Measurements from ENCODE around the gene RAB38. TPM values are rescaled to one million over a fixed set of nuclear protein-coding genes. Genes with fewer than 3 reads are reported as not detected.
A peak's percentile ranks its signal among the peaks of the same experiment; 100 is the strongest.

The RAB38 gene
- total and polyA plus RNA-seq, 2 donors = 9.9 to 12.5 TPM

- WGBS = 73% methylated on average over 2 of the region's 2 CpGs
- DNase-seq (ENCODE audit: low read depth in 6 of 9, low spot score in 9 of 9) = no peak
- peaks cover 2 to 14% of the 10 kb centered on the region in 2 donors for H3K27me3 ChIP-seq (ENCODE audit: control insufficient read depth in 2 of 2, insufficient read depth in 1 of 2, low read length in 1 of 2)
- H3K36me3 ChIP-seq (ENCODE audit: control insufficient read depth in 2 of 2, insufficient read depth in 2 of 2, low read length in 1 of 2) = no peaks in the 10 kb centered on the region
- H3K27ac ChIP-seq (ENCODE audit: low read depth in 1 of 2, low read length in 1 of 2) = no peak overlapping the region
- no peaks in the 10 kb centered on the region for H3K9me3 ChIP-seq (ENCODE audit: control insufficient read depth in 2 of 2, insufficient read depth in 1 of 2, low read length in 1 of 2)
- no peak overlapping the region for H3K4me3 ChIP-seq (ENCODE audit: low read length in 2 of 2)
- H3K4me1 ChIP-seq (ENCODE audit: control insufficient read depth in 2 of 2, insufficient read depth in 2 of 2, low read length in 2 of 2) = peaks cover 3 to 6% of the 10 kb centered on the region in 2 donors
Observed at GRCh38 chr11:88179141-88179540, 3.9 kb upstream of the RAB38 start.

GRCh38 chr11:88178191-88178590 lies 2.9 kb upstream of the RAB38 start:
- no peak overlapping the region for H3K27ac ChIP-seq (ENCODE audit: low read depth in 1 of 2, low read length in 1 of 2)
- 69% methylated on average over 4 of the region's 4 CpGs for WGBS
- DNase-seq (ENCODE audit: low read depth in 6 of 9, low spot score in 9 of 9) = no peak
- no peaks in the 10 kb centered on the region for H3K36me3 ChIP-seq (ENCODE audit: control insufficient read depth in 2 of 2, insufficient read depth in 2 of 2, low read length in 1 of 2)
- H3K4me3 ChIP-seq (ENCODE audit: low read length in 2 of 2) = no peak overlapping the region
- H3K9me3 ChIP-seq (ENCODE audit: control insufficient read depth in 2 of 2, insufficient read depth in 1 of 2, low read length in 1 of 2) = no peaks in the 10 kb centered on the region
- H3K27me3 ChIP-seq (ENCODE audit: control insufficient read depth in 2 of 2, insufficient read depth in 1 of 2, low read length in 1 of 2) = peaks cover 2 to 14% of the 10 kb centered on the region in 2 donors
- H3K4me1 ChIP-seq (ENCODE audit: control insufficient read depth in 2 of 2, insufficient read depth in 2 of 2, low read length in 2 of 2) = peaks cover 3 to 6% of the 10 kb centered on the region in 2 donors

- Histone ChIP-seq H3K4me1 (ENCODE audit: control insufficient read depth in 2 of 2, insufficient read depth in 2 of 2, low read length in 2 of 2) (peaks cover 3 to 6% of the 10 kb centered on the region in 2 donors), H3K36me3 (ENCODE audit: control insufficient read depth in 2 of 2, insufficient read depth in 2 of 2, low read length in 1 of 2) (no peaks in the 10 kb centered on the region), H3K4me3 (ENCODE audit: low read length in 2 of 2) (peak overlapping the region in 1 of 2 donors; percentile 42), H3K27me3 (ENCODE audit: control insufficient read depth in 2 of 2, insufficient read depth in 1 of 2, low read length in 1 of 2) (peaks cover 2 to 14% of the 10 kb centered on the region in 2 donors), H3K27ac (ENCODE audit: low read depth in 1 of 2, low read length in 1 of 2) (no peak overlapping the region), H3K9me3 (ENCODE audit: control insufficient read depth in 2 of 2, insufficient read depth in 1 of 2, low read length in 1 of 2) (no peaks in the 10 kb centered on the region)
- WGBS = 22% methylated on average over 15 of the region's 15 CpGs
- DNase-seq (ENCODE audit: low read depth in 6 of 9, low spot score in 9 of 9) = peak in 2 of 9 donors; percentile 4 to 31
Observed at GRCh38 chr11:88175569-88176075, 379 bp upstream of the RAB38 start.

- H3K27ac ChIP-seq (ENCODE audit: low read depth in 1 of 2, low read length in 1 of 2) = no peak overlapping the region
- no peak overlapping the region for H3K4me3 ChIP-seq (ENCODE audit: low read length in 2 of 2)
- DNase-seq (ENCODE audit: low read depth in 6 of 9, low spot score in 9 of 9) = no peak
- 96% methylated on average over 3 of the region's 3 CpGs for WGBS
- H3K27me3 ChIP-seq (ENCODE audit: control insufficient read depth in 2 of 2, insufficient read depth in 1 of 2, low read length in 1 of 2) = peaks cover 2 to 14% of the 10 kb centered on the region in 2 donors
- H3K36me3 ChIP-seq (ENCODE audit: control insufficient read depth in 2 of 2, insufficient read depth in 2 of 2, low read length in 1 of 2) = no peaks in the 10 kb centered on the region
- no peaks in the 10 kb centered on the region for H3K9me3 ChIP-seq (ENCODE audit: control insufficient read depth in 2 of 2, insufficient read depth in 1 of 2, low read length in 1 of 2)
- H3K4me1 ChIP-seq (ENCODE audit: control insufficient read depth in 2 of 2, insufficient read depth in 2 of 2, low read length in 2 of 2) = peaks cover 3 to 6% of the 10 kb centered on the region in 2 donors
Observed at GRCh38 chr11:88173956-88174355, 1.3 kb downstream of the RAB38 start.

GRCh38 chr11:88171982-88172381 lies 3.3 kb downstream of the RAB38 start:
- WGBS = 96% methylated on average over 2 of the region's 2 CpGs
- no peaks in the 10 kb centered on the region for H3K9me3 ChIP-seq (ENCODE audit: control insufficient read depth in 2 of 2, insufficient read depth in 1 of 2, low read length in 1 of 2)
- no peak overlapping the region for H3K4me3 ChIP-seq (ENCODE audit: low read length in 2 of 2)
- peaks cover 3 to 6% of the 10 kb centered on the region in 2 donors for H3K4me1 ChIP-seq (ENCODE audit: control insufficient read depth in 2 of 2, insufficient read depth in 2 of 2, low read length in 2 of 2)
- no peak overlapping the region for H3K27ac ChIP-seq (ENCODE audit: low read depth in 1 of 2, low read length in 1 of 2)
- H3K36me3 ChIP-seq (ENCODE audit: control insufficient read depth in 2 of 2, insufficient read depth in 2 of 2, low read length in 1 of 2) = no peaks in the 10 kb centered on the region
- peaks cover 2 to 14% of the 10 kb centered on the region in 2 donors for H3K27me3 ChIP-seq (ENCODE audit: control insufficient read depth in 2 of 2, insufficient read depth in 1 of 2, low read length in 1 of 2)
- DNase-seq (ENCODE audit: low read depth in 6 of 9, low spot score in 9 of 9) = no peak

GRCh38 chr11:88170673-88171072 lies 4.6 kb downstream of the RAB38 start:
- H3K27me3 ChIP-seq (ENCODE audit: control insufficient read depth in 2 of 2, insufficient read depth in 1 of 2, low read length in 1 of 2) = peaks cover 2 to 12% of the 10 kb centered on the region in 2 donors
- WGBS = 95% methylated on average over 2 of the region's 2 CpGs
- peaks cover 3 to 6% of the 10 kb centered on the region in 2 donors for H3K4me1 ChIP-seq (ENCODE audit: control insufficient read depth in 2 of 2, insufficient read depth in 2 of 2, low read length in 2 of 2)
- no peaks in the 10 kb centered on the region for H3K9me3 ChIP-seq (ENCODE audit: control insufficient read depth in 2 of 2, insufficient read depth in 1 of 2, low read length in 1 of 2)
- DNase-seq (ENCODE audit: low read depth in 6 of 9, low spot score in 9 of 9) = no peak
- H3K36me3 ChIP-seq (ENCODE audit: control insufficient read depth in 2 of 2, insufficient read depth in 2 of 2, low read length in 1 of 2) = no peaks in the 10 kb centered on the region
- H3K4me3 ChIP-seq (ENCODE audit: low read length in 2 of 2) = no peak overlapping the region
- no peak overlapping the region for H3K27ac ChIP-seq (ENCODE audit: low read depth in 1 of 2, low read length in 1 of 2)

GRCh38 chr11:88169881-88170280 lies 5.4 kb downstream of the RAB38 start:
- peaks cover 0 to 3% of the 10 kb centered on the region in 2 donors for H3K4me1 ChIP-seq (ENCODE audit: control insufficient read depth in 2 of 2, insufficient read depth in 2 of 2, low read length in 2 of 2)
- H3K27ac ChIP-seq (ENCODE audit: low read depth in 1 of 2, low read length in 1 of 2) = no peak overlapping the region
- DNase-seq (ENCODE audit: low read depth in 6 of 9, low spot score in 9 of 9) = no peak
- H3K36me3 ChIP-seq (ENCODE audit: control insufficient read depth in 2 of 2, insufficient read depth in 2 of 2, low read length in 1 of 2) = no peaks in the 10 kb centered on the region
- H3K27me3 ChIP-seq (ENCODE audit: control insufficient read depth in 2 of 2, insufficient read depth in 1 of 2, low read length in 1 of 2) = peaks cover under 1 to 4% of the 10 kb centered on the region in 2 donors
- H3K9me3 ChIP-seq (ENCODE audit: control insufficient read depth in 2 of 2, insufficient read depth in 1 of 2, low read length in 1 of 2) = no peaks in the 10 kb centered on the region
- 95% methylated on average over 4 of the region's 4 CpGs for WGBS
- no peak overlapping the region for H3K4me3 ChIP-seq (ENCODE audit: low read length in 2 of 2)

- Histone ChIP-seq H3K9me3 (ENCODE audit: control insufficient read depth in 2 of 2, insufficient read depth in 1 of 2, low read length in 1 of 2) (no peaks in the 10 kb centered on the region), H3K4me1 (ENCODE audit: control insufficient read depth in 2 of 2, insufficient read depth in 2 of 2, low read length in 2 of 2) (no peaks in the 10 kb centered on the region)
- 86% methylated on average over 2 of the region's 2 CpGs for WGBS
Observed at GRCh38 chr11:88169471-88169870, 5.8 kb downstream of the RAB38 start.

GRCh38 chr11:88167853-88168252 lies 7.4 kb downstream of the RAB38 start:
- Histone ChIP-seq H3K9me3 (ENCODE audit: control insufficient read depth in 2 of 2, insufficient read depth in 1 of 2, low read length in 1 of 2) (no peaks in the 10 kb centered on the region), H3K27ac (ENCODE audit: low read depth in 1 of 2, low read length in 1 of 2) (no peak overlapping the region), H3K27me3 (ENCODE audit: control insufficient read depth in 2 of 2, insufficient read depth in 1 of 2, low read length in 1 of 2) (no peaks in the 10 kb centered on the region), H3K4me3 (ENCODE audit: low read length in 2 of 2) (no peak overlapping the region), H3K4me1 (ENCODE audit: control insufficient read depth in 2 of 2, insufficient read depth in 2 of 2, low read length in 2 of 2) (no peaks in the 10 kb centered on the region), H3K36me3 (ENCODE audit: control insufficient read depth in 2 of 2, insufficient read depth in 2 of 2, low read length in 1 of 2) (no peaks in the 10 kb centered on the region)
- DNase-seq (ENCODE audit: low read depth in 6 of 9, low spot score in 9 of 9) = no peak

More at GRCh38 chr11:88169471-88169870, 5.8 kb downstream of the RAB38 start:
- H3K4me3 ChIP-seq (ENCODE audit: low read length in 2 of 2) = no peak overlapping the region
- no peaks in the 10 kb centered on the region for H3K36me3 ChIP-seq (ENCODE audit: control insufficient read depth in 2 of 2, insufficient read depth in 2 of 2, low read length in 1 of 2)
- DNase-seq (ENCODE audit: low read depth in 6 of 9, low spot score in 9 of 9) = no peak
- no peaks in the 10 kb centered on the region for H3K27me3 ChIP-seq (ENCODE audit: control insufficient read depth in 2 of 2, insufficient read depth in 1 of 2, low read length in 1 of 2)
- H3K27ac ChIP-seq (ENCODE audit: low read depth in 1 of 2, low read length in 1 of 2) = no peak overlapping the region

Data from thymus (tissue), 11 donors.